ENCODE data around the gene RGL2. TPM values are rescaled to one million over a fixed set of nuclear protein-coding genes. Genes with fewer than 3 reads are reported as not detected.
"Not testable (repeated sequence)": the region's sequence is repeated elsewhere in the genome, so short reads cannot be mapped to it uniquely, and the experiment has no call there.

Gene RGL2
- total and polyA plus RNA-seq, 2 donors = 44.0 to 77.5 TPM

GRCh38 chr6:33271117-33271467 lies 27.6 kb downstream of the RGL2 start:
- DNase-seq (ENCODE audit: extremely low spot score) = no peak
- H3K4me1 ChIP-seq (ENCODE audit: insufficient read depth) = no peaks in the 10 kb centered on the region
- peak overlapping the region; percentile 63 for H3K4me3 ChIP-seq (ENCODE audit: low read depth, low read length)
- H3K27ac ChIP-seq (ENCODE audit: low read depth) = peak overlapping the region; percentile 92
- 2% methylated on average over 7 of the region's 7 CpGs for WGBS
- peaks cover 9% of the 10 kb centered on the region for H3K36me3 ChIP-seq (ENCODE audit: insufficient read depth)

- no peak overlapping the region for H3K4me3 ChIP-seq (ENCODE audit: low read depth, low read length)
- no peaks in the 10 kb centered on the region for H3K4me1 ChIP-seq (ENCODE audit: insufficient read depth)
- H3K36me3 ChIP-seq (ENCODE audit: insufficient read depth) = peaks cover 9% of the 10 kb centered on the region
- no peak overlapping the region for H3K27ac ChIP-seq (ENCODE audit: low read depth)
- DNase-seq (ENCODE audit: extremely low spot score) = no peak
- 87% methylated on average over 7 of the region's 7 CpGs for WGBS
Measured at GRCh38 chr6:33264015-33264414, 34.7 kb downstream of the RGL2 start.

GRCh38 chr6:33262490-33262889 lies 36.3 kb downstream of the RGL2 start:
- not testable (repeated sequence) for H3K4me1 ChIP-seq (ENCODE audit: insufficient read depth); H3K36me3 ChIP-seq (ENCODE audit: insufficient read depth); DNase-seq (ENCODE audit: extremely low spot score); H3K27ac ChIP-seq (ENCODE audit: low read depth); H3K4me3 ChIP-seq (ENCODE audit: low read depth, low read length)
- 97% methylated on average over 3 of the region's 3 CpGs for WGBS

DNA sequence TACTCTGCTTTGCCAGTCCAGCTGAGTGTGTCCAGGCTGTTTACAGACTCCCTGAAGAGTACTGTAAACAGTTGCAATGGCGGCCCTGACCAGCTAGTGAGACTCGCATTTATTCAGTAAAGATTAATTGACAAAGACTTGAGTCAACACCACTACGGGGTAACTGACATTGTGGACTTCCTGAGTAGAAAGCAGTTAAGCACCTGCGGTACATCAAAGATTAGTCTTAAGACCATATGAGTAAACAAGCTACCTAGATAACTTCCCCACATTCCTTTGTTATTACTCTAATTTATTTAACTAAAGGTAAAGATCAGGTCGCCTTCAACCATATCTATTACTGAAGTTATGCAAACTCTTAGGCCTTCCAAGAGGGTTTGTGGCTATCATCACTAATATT lies 39.7 kb downstream of the RGL2 start:
- 85% methylated on average over 5 of the region's 5 CpGs for WGBS
- peaks cover 3% of the 10 kb centered on the region for H3K36me3 ChIP-seq (ENCODE audit: insufficient read depth)
- DNase-seq (ENCODE audit: extremely low spot score) = no peak

DNA sequence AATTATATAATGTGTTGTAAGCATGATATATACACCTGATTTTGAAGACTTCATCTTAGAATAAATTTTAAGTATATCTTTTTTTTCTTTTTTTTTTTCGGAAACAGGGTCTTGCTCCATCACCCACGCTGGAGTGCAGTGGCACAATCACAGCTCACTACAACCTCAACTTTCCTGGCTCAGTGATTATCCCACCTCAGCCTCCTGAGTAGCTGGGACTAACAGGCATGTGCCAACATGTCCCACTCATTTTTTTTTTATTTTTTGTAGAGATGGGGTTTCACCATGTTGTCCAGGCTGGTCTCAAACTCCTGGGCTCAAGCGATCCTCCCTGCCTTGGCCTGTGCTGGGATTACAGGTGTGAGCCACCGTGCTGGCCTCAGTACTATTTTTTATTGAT lies 44.2 kb downstream of the RGL2 start:
- Histone ChIP-seq H3K27ac (ENCODE audit: low read depth) (no peak overlapping the region), H3K4me1 (ENCODE audit: insufficient read depth) (no peaks in the 10 kb centered on the region), H3K36me3 (ENCODE audit: insufficient read depth) (peaks cover 3% of the 10 kb centered on the region), H3K4me3 (ENCODE audit: low read depth, low read length) (no peak overlapping the region)
- WGBS = 95% methylated on average over 4 of the region's 4 CpGs
- DNase-seq (ENCODE audit: extremely low spot score) = no peak

More for the DNA sequence above, 39.7 kb downstream of the RGL2 start:
- Histone ChIP-seq H3K4me3 (ENCODE audit: low read depth, low read length) (no peak overlapping the region), H3K4me1 (ENCODE audit: insufficient read depth) (no peaks in the 10 kb centered on the region), H3K27ac (ENCODE audit: low read depth) (no peak overlapping the region)

DNA sequence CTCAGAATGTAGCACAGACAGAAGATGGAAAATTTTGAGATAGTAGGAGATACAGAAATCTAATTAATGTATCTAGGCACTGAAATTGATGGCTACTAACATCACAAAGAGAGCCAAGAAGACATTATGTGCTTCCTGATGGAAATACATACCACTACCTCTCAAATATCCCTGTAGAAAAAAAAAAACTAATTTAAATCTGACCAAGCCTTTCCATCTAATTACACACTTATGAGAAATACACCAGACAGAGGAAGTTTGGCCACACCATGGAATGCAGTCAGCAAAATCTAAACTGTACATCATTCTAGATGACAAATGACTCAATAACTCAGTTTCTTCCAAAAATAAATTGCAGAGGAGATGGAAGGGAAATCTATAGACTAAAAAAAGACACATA lies 46.0 kb downstream of the RGL2 start:
- H3K36me3 ChIP-seq (ENCODE audit: insufficient read depth) = no peaks in the 10 kb centered on the region
- H3K27ac ChIP-seq (ENCODE audit: low read depth) = no peak overlapping the region
- no peak overlapping the region for H3K4me3 ChIP-seq (ENCODE audit: low read depth, low read length)
- DNase-seq (ENCODE audit: extremely low spot score) = no peak
- H3K4me1 ChIP-seq (ENCODE audit: insufficient read depth) = no peaks in the 10 kb centered on the region

DNA sequence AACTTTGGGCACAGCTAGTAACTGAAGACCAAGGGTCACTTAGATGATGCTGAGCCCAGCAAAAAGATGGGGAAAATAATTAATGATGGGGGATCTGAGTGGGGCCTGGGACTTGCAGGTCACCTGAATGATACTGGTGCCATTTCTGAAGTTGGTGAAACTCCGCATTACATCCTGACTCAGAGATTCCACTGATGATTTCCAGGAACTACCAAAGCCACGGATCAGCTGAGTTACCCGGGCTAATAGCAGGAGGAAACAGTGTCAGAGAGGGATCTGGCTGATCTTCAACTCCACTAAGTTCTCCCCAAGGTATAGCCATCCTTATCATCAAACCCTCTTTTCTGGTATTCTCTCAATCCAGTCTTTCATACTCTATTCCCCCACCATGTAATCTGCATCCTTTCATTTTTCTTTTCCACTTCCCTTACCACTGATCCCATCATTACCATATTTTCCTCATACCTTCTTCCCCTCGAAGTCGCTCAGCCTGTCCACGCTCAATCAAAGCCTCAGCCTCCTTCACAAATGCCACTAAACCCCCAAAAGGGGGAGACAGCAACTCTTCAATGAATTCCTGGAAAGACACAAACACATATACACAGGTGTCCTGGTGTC lies 47.2 kb downstream of the RGL2 start:
- H3K4me3 ChIP-seq (ENCODE audit: low read depth, low read length) = no peak overlapping the region
- DNase-seq (ENCODE audit: extremely low spot score) = no peak
- H3K36me3 ChIP-seq (ENCODE audit: insufficient read depth) = no peaks in the 10 kb centered on the region
- no peak overlapping the region for H3K27ac ChIP-seq (ENCODE audit: low read depth)
- whole genome bisulfite sequencing = 90% methylated on average over 6 of the region's 6 CpGs
- H3K4me1 ChIP-seq (ENCODE audit: insufficient read depth) = no peaks in the 10 kb centered on the region

- Histone ChIP-seq H3K4me3 (ENCODE audit: low read depth, low read length) (no peak overlapping the region), H3K4me1 (ENCODE audit: insufficient read depth) (no peaks in the 10 kb centered on the region), H3K27ac (ENCODE audit: low read depth) (no peak overlapping the region), H3K36me3 (ENCODE audit: insufficient read depth) (no peaks in the 10 kb centered on the region)
- WGBS = 94% methylated on average over 13 of the region's 13 CpGs
- DNase-seq (ENCODE audit: extremely low spot score) = no peak
Measured at GRCh38 chr6:33250731-33251130, 48.0 kb downstream of the RGL2 start.

GRCh38 chr6:33249732-33250630 lies 48.8 kb downstream of the RGL2 start:
- no peak for DNase-seq (ENCODE audit: extremely low spot score)
- Histone ChIP-seq H3K27ac (ENCODE audit: low read depth) (peak overlapping the region; percentile 80), H3K36me3 (ENCODE audit: insufficient read depth) (no peaks in the 10 kb centered on the region), H3K4me1 (ENCODE audit: insufficient read depth) (no peaks in the 10 kb centered on the region), H3K4me3 (ENCODE audit: low read depth, low read length) (peak overlapping the region; percentile 37)
- 14% methylated on average over 15 of the region's 15 CpGs for WGBS

DNA sequence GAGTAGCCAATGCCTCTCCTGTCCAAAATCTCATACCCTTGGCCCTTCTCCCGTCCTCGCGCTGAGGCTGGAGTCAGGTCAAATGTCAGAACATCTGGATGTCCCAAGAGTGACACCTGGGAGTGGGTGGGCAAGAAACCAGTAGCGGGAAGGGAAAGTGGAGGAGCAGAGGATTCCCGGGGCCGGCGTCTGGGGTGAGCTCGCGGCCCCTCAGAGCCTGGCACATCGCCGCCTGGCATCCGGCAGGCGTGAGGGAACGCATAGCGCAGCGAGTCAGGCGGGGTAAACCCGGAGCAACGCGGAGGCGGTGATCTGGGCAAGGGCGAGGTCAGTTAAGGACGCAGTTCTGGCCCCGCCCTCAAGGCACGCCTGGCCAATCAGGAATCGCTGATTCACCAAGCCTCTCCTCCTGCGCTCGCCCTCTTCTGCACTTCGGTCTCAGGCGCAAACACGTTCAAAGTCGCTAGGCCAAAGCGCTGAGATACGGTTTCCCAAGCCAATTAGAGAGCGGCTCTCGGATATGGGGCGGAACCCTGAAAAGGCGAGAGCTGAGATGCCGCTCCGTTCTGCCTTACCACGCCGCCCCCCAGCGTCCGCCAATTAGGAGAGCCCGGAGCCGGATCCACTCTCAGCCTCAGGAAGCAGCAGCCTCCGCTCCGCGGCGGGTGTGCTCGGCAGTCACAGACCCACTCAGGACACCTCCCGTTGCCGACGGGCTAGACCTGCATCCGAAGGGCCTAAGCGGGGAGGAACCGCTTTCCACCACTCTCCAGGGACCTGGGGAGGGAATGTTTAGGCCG lies 49.6 kb downstream of the RGL2 start:
- under 1% methylated on average over 58 of the region's 58 CpGs for WGBS
- Histone ChIP-seq H3K4me3 (ENCODE audit: low read depth, low read length) (peak overlapping the region; percentile 37), H3K36me3 (ENCODE audit: insufficient read depth) (no peaks in the 10 kb centered on the region), H3K4me1 (ENCODE audit: insufficient read depth) (no peaks in the 10 kb centered on the region), H3K27ac (ENCODE audit: low read depth) (peak overlapping the region; percentile 80)
- peak; percentile 97 for DNase-seq (ENCODE audit: extremely low spot score)

DNA sequence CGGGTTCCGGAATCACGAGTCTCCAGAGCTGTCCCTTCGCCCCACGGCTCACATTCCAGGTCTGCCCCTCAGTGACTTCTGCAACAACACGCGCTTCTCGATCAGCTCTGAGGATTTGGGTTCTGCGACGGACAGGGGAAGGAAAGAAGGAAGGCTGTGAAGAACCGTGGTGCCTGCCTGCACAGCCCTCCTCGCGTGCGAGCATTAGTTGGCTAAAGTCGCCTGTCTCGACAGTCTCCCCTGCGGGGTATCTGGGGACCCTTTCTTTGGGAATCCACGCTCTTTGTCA lies 50.2 kb downstream of the RGL2 start:
- H3K36me3 ChIP-seq (ENCODE audit: insufficient read depth) = no peaks in the 10 kb centered on the region
- H3K27ac ChIP-seq (ENCODE audit: low read depth) = peak overlapping the region; percentile 63
- peak overlapping the region; percentile 30 for H3K4me3 ChIP-seq (ENCODE audit: low read depth, low read length)
- under 1% methylated on average over 18 of the region's 18 CpGs for WGBS
- no peaks in the 10 kb centered on the region for H3K4me1 ChIP-seq (ENCODE audit: insufficient read depth)
- peak; percentile 31 for DNase-seq (ENCODE audit: extremely low spot score)

GRCh38 chr6:33247977-33248642 lies 50.6 kb downstream of the RGL2 start:
- Histone ChIP-seq H3K4me1 (ENCODE audit: insufficient read depth) (no peaks in the 10 kb centered on the region), H3K4me3 (ENCODE audit: low read depth, low read length) (no peak overlapping the region), H3K27ac (ENCODE audit: low read depth) (no peak overlapping the region), H3K36me3 (ENCODE audit: insufficient read depth) (no peaks in the 10 kb centered on the region)
- DNase-seq (ENCODE audit: extremely low spot score) = peak; percentile 72
- 2% methylated on average over 28 of the region's 28 CpGs for WGBS

- Histone ChIP-seq H3K4me1 (ENCODE audit: insufficient read depth) (no peaks in the 10 kb centered on the region), H3K4me3 (ENCODE audit: low read depth, low read length) (no peak overlapping the region), H3K36me3 (ENCODE audit: insufficient read depth) (no peaks in the 10 kb centered on the region), H3K27ac (ENCODE audit: low read depth) (no peak overlapping the region)
- no peak for DNase-seq (ENCODE audit: extremely low spot score)
- WGBS = 46% methylated on average over 1 of the region's 1 CpG
Measured at GRCh38 chr6:33243476-33243875, 55.3 kb downstream of the RGL2 start.

Data from urinary bladder (tissue), 4 donors.